GM19328 (cell line): ENCODE data around the gene MDM2.

Experiments used
- ATAC-seq: cut with Tn5 transposase; IDR thresholded peaks from one replicate; pipeline ENCODE4 v1.9.1; 2021; ENCODE audit warnings: mild to moderate bottlenecking, moderate library complexity; ENCODE audit not compliant: unreplicated experiment

Gene MDM2

GRCh38 chr12:68871396-68871795 is 63.4 kb downstream of the MDM2 start:
- no peak for ATAC-seq

GRCh38 chr12:68871921-68872320 is 63.9 kb downstream of the MDM2 start:
- ATAC-seq: peak; percentile 64

- ATAC-seq: no peak
Measured at GRCh38 chr12:68873316-68873715, 65.3 kb downstream of the MDM2 start.

- ATAC-seq: no peak
Measured at GRCh38 chr12:68876461-68876860, 68.5 kb downstream of the MDM2 start.

- ATAC-seq: no peak
Measured at GRCh38 chr12:68877583-68877982, 69.6 kb downstream of the MDM2 start.

DNA sequence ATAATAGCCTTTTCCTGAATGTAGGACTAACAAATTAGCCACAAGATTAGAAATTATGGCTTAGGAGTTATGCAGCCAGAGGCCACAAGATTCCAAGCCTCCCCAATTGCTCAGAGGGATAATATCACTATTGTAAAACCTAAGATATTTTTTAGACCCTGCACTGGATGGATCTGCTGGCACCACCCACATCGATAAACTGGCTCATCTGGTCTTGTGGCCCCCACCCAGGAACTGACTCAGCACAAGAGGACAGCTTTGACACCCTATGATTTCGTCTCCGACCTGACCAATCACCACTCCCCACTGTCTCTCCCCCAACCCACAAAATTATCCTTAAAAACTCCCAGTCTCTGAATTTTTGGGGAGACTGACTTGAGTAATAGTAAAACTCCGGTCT is 70.3 kb downstream of the MDM2 start:
- ATAC-seq: no peak

GRCh38 chr12:68878846-68879245 is 70.9 kb downstream of the MDM2 start:
- no peak for ATAC-seq

DNA sequence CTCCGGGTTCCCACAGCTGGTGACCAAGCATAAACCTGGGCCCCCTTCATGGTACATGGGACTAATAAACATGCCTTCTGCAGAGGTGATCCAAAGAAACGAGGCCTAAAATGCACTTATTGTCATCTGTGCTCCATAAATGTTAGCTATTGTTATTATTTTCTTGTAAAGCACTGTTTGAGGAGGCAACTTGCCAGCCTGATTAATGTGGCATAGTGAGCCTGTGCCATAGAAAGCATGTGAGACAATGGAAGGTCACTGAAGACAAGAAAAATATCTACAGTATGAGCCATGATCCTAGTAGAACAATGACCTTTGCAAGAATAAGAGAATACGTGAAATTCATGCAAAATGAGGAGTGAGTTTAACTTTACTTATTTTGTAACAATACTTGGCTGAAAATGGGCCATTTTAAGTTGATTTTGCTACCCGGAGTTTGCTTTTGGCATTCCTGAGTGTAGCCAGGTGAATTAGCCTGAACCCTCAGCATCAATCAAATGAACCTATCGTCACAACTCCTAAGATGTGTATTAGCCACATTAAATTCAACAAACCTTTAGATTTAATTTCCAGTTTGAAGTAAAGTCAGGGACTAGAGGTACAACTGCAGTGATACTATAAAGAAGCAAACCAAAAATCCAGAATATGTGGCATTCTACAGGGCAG is 72.8 kb downstream of the MDM2 start:
- ATAC-seq: no peak

- ATAC-seq: no peak
Measured at GRCh38 chr12:68882251-68882964, 74.4 kb downstream of the MDM2 start.

DNA sequence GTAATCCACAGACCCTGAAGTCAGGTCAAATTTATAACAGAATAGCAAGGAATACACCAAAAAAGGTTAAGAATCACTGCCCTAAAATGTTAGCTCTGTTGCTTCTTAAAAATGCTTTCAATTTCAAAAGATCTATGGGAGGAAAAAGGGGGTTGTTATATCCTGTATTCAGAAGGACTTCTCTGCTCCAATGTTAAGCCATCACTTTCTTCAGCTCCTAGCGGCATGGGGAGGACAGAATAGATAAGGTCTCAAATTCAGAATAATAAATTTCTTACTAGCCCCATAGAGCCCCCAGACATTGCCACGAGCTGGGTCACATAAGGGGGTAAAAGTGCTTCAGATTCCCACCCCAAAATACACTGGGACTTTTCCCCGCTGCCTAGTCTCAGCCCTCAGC is 75.2 kb downstream of the MDM2 start:
- no peak for ATAC-seq

GRCh38 chr12:68884251-68884650 is 76.3 kb downstream of the MDM2 start:
- ATAC-seq: no peak

DNA sequence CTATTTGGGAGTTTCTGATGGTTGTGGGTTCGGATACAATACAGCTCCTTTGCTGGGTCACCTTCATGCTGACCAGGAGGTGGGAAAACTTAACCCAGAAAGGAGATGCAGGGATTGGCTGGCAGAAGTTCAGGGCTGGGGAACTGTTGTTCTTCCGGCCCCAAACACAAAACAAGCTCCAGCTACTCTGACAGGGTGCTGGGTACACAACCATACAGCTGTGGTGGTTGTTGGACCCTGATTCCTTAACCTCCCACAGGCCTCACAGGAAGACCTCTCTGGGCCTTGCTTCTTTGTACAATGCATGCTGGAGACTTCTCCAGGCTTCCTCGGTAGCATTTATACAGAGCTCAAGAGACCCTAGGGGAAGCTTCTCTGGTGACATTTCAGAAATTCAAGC is 77.4 kb downstream of the MDM2 start:
- no peak for ATAC-seq

DNA sequence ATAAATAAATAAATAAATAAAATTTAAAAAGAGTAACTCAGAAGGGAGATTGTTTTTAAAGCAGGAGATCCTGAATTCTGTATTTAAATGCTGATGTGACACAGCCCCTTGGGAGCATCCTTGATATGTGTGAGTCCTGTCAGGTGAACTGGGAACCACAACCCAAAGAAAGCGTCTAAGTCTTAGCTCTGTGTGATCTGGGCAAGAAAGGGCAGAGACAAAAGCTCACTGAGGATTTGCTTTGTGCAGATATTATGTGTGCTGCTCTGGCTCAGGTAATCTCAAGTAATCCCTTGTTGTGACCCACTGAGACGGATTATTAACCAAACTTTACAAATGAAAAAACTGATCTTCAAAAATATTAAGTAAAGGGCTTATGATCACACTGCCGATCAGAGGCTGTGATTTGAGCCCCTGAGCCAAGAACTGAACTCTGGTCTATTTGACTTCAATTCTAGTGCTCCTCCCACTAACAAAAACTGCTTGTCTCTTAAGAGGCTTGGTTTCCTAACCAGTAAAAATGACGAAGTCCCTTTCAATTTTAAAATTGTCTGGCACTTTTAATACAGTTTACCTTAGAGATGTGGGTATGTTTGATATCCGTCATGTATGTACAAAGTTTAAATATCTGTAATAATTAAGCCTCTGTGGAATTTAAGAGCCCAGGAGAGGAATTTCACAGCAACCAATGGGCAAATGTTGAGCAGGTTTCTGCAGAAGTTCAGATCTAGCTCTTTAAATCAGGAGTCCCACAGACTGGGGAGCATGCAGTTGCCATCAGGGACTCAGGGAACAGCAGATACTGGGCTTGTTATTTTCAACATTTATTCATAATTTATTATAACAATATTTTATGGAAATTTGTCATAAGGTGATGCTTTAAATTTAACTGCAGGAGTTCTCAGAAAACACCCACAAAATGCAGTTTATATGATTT is 78.9 kb downstream of the MDM2 start:
- ATAC-seq: no peak

GRCh38 chr12:68887641-68888040 is 79.7 kb downstream of the MDM2 start:
- no peak for ATAC-seq

DNA sequence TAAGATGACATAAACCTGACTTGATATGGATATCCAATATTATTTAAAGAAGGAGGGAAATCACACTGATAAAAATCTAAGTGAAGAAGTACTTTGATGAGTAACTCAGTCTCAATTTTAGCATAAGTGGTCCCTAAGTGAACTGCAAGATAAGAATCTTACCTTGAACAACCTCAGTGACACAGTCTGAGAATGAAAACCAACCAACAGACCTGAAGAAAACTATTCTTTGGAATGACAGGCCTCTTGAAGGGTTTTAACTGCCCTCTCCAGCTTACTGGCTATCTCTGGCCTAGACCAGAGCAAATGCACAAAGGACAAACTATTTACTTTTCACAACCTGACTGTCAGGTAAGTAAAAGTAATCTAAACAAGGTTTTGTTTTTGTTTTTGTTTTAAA is 80.3 kb downstream of the MDM2 start:
- ATAC-seq: no peak

DNA sequence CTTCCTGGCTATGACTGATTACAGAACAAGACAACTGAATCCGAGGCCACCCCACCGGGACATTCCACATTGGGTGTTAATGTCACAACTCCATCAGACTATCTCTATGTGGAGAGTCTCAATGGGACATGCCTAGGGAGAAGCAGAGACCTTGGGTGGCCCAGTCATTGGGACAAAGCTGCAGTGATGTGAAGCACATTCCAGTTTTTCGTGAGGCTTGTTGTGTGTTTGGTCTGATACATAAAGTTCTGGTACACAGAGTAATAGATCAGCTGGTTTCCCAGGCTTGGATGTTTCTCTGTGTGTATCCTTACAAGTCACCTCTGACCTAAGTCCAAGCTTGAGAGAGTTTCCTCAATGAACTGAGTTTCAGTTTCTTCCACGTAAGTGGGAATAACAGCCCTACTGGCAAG is 82.7 kb downstream of the MDM2 start:
- ATAC-seq: no peak

DNA sequence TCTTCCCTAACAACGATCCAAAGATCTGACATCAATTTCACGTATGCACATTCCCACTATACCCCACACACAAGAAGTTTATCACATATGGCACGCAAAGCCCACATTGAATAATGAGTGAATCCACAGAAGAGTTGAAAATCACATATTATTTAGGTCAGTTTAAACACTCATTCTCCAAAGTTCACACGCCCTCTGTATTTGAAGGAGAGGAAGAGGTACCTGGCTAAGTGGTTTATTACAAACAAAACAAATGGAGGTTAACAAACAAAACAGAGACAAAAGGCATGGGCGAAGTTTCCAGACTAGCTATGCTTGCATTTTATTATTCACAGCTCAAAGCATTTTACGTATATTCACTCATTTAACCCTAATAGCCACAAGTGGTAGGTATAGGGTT is 83.2 kb downstream of the MDM2 start:
- no peak for ATAC-seq

- no peak for ATAC-seq
Measured at GRCh38 chr12:68893201-68893600, 85.2 kb downstream of the MDM2 start.

DNA sequence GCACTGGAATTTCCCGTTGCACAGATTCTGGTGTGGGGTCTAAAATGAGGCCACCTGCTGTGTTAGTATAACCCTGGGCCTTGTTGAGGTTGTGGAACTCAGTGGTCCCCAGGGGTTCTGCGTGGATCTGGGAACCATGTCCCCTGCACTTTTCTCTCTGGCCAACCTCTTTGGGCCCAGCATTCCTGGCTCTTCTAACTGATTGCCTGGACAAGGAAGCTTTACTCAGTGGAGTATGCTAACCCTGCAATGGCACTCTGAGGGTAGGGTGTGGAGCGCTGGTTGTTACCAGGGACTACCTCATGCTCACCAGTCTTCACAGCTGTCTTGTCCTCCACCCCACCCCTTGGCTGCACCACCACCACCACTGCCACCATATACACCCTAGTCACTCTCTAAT is 85.8 kb downstream of the MDM2 start:
- ATAC-seq: no peak

DNA sequence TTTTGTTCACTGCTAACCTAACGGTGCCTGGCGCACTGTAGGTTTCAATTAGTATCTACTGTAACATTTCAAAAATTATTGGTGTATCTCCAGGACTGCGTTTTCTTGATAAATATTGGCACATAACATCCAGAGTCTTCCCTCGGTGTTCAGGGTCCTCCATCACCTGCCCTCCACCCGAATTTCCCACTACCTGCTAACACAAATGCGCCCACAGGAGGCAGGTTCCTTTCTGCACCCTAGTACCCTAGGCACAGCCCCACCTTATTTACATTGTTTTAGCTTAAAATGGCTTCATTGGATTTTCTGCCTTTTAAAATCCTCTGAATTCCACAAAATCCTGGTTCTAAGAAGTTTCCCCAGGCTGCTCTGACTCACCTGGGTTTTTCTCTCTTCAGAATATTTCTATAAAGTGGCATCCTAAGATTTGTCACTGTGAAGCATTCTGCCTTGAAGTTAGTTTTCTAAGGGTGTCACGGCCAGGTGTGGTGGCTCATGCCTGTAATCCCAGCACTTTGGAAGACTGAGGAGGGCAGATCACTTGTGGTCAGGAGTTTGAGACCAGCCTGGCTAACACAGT is 86.4 kb downstream of the MDM2 start:
- ATAC-seq: no peak

DNA sequence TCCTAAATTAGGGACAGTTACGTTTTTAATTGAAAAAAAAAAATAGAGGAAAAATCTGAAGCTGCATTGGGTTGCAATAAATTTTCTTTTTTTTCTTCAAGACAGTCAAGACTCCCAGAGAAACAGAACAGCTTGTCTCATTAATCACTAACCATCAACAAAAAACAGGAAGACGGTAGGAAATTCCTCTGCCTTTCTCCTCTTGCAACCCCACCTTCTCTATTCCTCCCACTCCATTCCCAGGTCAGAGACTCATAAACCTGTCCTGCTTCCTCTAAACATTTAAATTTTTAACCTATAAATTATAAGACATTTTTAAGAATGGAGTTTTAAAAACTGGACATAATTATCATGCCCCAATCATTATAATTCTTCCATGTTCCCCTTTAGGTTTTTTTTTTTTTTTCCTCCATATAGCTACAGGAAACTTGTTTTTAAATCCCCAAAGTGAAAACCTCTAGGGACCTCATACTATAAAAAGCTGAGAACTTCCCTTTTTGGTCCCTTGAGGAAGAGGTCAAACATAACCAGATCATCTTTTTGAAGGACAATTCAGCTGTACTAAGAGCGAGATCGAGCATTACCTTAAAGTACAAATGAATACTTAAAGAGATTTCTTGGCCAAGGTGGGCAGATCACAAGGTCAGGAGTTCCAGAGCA is 89.0 kb downstream of the MDM2 start:
- no peak for ATAC-seq
